Measurements from ENCODE around the gene BCL2.

The BCL2 gene

GRCh38 chr18:63074981-63075404, 244.6 kb downstream of the BCL2 start:
- DNase-seq: peak; percentile 16

DNA sequence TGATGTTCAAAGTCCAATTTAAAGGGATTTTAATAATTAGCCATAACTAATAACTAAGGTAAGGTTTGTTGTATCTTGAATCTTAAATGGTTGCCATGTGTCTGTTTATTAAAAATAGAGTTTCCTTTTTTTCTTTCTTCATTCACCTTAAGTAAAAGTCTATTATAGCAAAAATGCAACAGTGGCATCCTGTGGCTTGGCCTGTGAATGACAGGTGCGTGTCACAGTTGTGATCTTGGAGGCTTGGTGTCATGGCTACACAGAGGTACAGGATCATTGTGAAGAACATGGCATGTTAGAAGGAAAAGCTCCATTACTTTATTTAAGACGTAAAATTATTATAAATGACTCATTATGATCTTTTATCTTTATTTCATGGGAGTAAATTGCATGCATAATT, 246.1 kb downstream of the BCL2 start:
- DNase-seq: no peak

Measured in kidney glomerular epithelial cell (primary cell).